ENCODE measurements around the gene PON2.

Gene PON2

GRCh38 chr7:95435422-95435780 is 573 bp upstream of the PON2 start:
- Histone ChIP-seq H3K36me3 (replicated peaks in 1 of 2; ENCODE audit: control insufficient read depth in 2 of 2, insufficient read depth in 2 of 2, low read length in 2 of 2) (peaks cover 0 to 35% of the 10 kb centered on the region in 2 donors), H4K91ac (ENCODE audit: low read depth, low read length, poor library complexity) (no peak overlapping the region), H2AK5ac (ENCODE audit: low read depth, low read length) (no peak overlapping the region), H3K23ac (ENCODE audit: low read depth, low read length, poor library complexity) (no peak overlapping the region), H2BK5ac (ENCODE audit: low read length) (peak overlapping the region; percentile 85), H3K9ac (ENCODE audit: low read depth, low read length, poor library complexity) (peak overlapping the region; percentile 72), H3K27me3 (ENCODE audit: control insufficient read depth in 3 of 3, insufficient read depth in 3 of 3, low read depth in 1 of 3, low read length in 3 of 3) (no peaks in the 10 kb centered on the region), H2BK120ac (ENCODE audit: low read depth, low read length) (no peak overlapping the region), H3K4ac (ENCODE audit: low read length) (peak overlapping the region; percentile 79), H2BK15ac (ENCODE audit: low read length) (no peak overlapping the region), H3K79me1 (ENCODE audit: low read depth, low read length) (no peaks in the 10 kb centered on the region), H3K18ac (ENCODE audit: low read length) (peak overlapping the region; percentile 55), H2BK12ac (ENCODE audit: low read length) (peak overlapping the region; percentile 97), H4K8ac (ENCODE audit: low read depth, low read length) (peak overlapping the region; percentile 92), H3K27ac (replicated peaks; ENCODE audit: low read length) (peak overlapping the region; percentile 18), H3K4me1 (ENCODE audit: control insufficient read depth in 2 of 2, insufficient read depth in 1 of 2, low read depth in 1 of 2, low read length in 2 of 2) (peaks cover 3 to 14% of the 10 kb centered on the region in 2 donors), H3K4me2 (ENCODE audit: insufficient read depth, low read length, poor library complexity, severe bottlenecking) (peak overlapping the region; percentile 46), H3K4me3 (ENCODE audit: low read length in 2 of 2) (peak overlapping the region in 1 of 2 donors; percentile 70), H2AFZ (ENCODE audit: low read length) (peak overlapping the region; percentile 95), H3K14ac (ENCODE audit: low read length) (no peak overlapping the region), H3K9me3 (replicated peaks in 1 of 2; ENCODE audit: control insufficient read depth in 2 of 2, insufficient read depth in 1 of 2, low read depth in 1 of 2, low read length in 2 of 2) (peaks cover 0 to 4% of the 10 kb centered on the region in 2 donors)
- no CpG with 5 or more reads among the region's 9 CpGs for WGBS, 2 donors (ENCODE audit: extremely low coverage in 2 of 2, insufficient read length in 2 of 2, insufficient replicate concordance in 1 of 2)
- DNase-seq (ENCODE audit: low spot score) = no peak

GRCh38 chr7:95433952-95434556 is 774 bp downstream of the PON2 start:
- H2AFZ ChIP-seq (ENCODE audit: low read length) = peak overlapping the region; percentile 95
- peaks cover 2% of the 10 kb centered on the region for H3K79me1 ChIP-seq (ENCODE audit: low read depth, low read length)
- H3K36me3 ChIP-seq (replicated peaks in 1 of 2; ENCODE audit: control insufficient read depth in 2 of 2, insufficient read depth in 2 of 2, low read length in 2 of 2) = peaks cover 0 to 44% of the 10 kb centered on the region in 2 donors
- H3K4me2 ChIP-seq (ENCODE audit: insufficient read depth, low read length, poor library complexity, severe bottlenecking) = peak overlapping the region; percentile 56
- no peak for DNase-seq (ENCODE audit: low spot score)
- H3K4me3 ChIP-seq (ENCODE audit: low read length in 2 of 2) = peak overlapping the region; percentile 70 to 90
- WGBS, 2 donors (ENCODE audit: extremely low coverage in 2 of 2, insufficient read length in 2 of 2, insufficient replicate concordance in 1 of 2) = no CpG with 5 or more reads among the region's 6 CpGs
- H3K14ac ChIP-seq (ENCODE audit: low read length) = no peak overlapping the region
- peaks cover 3 to 14% of the 10 kb centered on the region in 2 donors for H3K4me1 ChIP-seq (ENCODE audit: control insufficient read depth in 2 of 2, insufficient read depth in 1 of 2, low read depth in 1 of 2, low read length in 2 of 2)
- peak overlapping the region; percentile 18 for H3K27ac ChIP-seq (replicated peaks; ENCODE audit: low read length)
- H3K27me3 ChIP-seq (ENCODE audit: control insufficient read depth in 3 of 3, insufficient read depth in 3 of 3, low read depth in 1 of 3, low read length in 3 of 3) = no peaks in the 10 kb centered on the region
- H2AK5ac ChIP-seq (ENCODE audit: low read depth, low read length) = no peak overlapping the region
- H2BK12ac ChIP-seq (ENCODE audit: low read length) = no peak overlapping the region
- peaks cover 0 to 13% of the 10 kb centered on the region in 2 donors for H3K9me3 ChIP-seq (replicated peaks in 1 of 2; ENCODE audit: control insufficient read depth in 2 of 2, insufficient read depth in 1 of 2, low read depth in 1 of 2, low read length in 2 of 2)
- no peak overlapping the region for H4K91ac ChIP-seq (ENCODE audit: low read depth, low read length, poor library complexity)
- no peak overlapping the region for H3K18ac ChIP-seq (ENCODE audit: low read length)
- H3K9ac ChIP-seq (ENCODE audit: low read depth, low read length, poor library complexity) = no peak overlapping the region
- H2BK120ac ChIP-seq (ENCODE audit: low read depth, low read length) = no peak overlapping the region
- no peak overlapping the region for H2BK15ac ChIP-seq (ENCODE audit: low read length)
- no peak overlapping the region for H3K4ac ChIP-seq (ENCODE audit: low read length)
- H3K23ac ChIP-seq (ENCODE audit: low read depth, low read length, poor library complexity) = no peak overlapping the region
- no peak overlapping the region for H4K8ac ChIP-seq (ENCODE audit: low read depth, low read length)
- H2BK5ac ChIP-seq (ENCODE audit: low read length) = no peak overlapping the region

GRCh38 chr7:95433129-95433528 is 1.7 kb downstream of the PON2 start:
- no peak overlapping the region for H3K18ac ChIP-seq (ENCODE audit: low read length)
- H3K79me1 ChIP-seq (ENCODE audit: low read depth, low read length) = peaks cover 2% of the 10 kb centered on the region
- H3K23ac ChIP-seq (ENCODE audit: low read depth, low read length, poor library complexity) = no peak overlapping the region
- no CpG with 5 or more reads among the region's 1 CpG for WGBS, 2 donors (ENCODE audit: extremely low coverage in 2 of 2, insufficient read length in 2 of 2, insufficient replicate concordance in 1 of 2)
- H2BK15ac ChIP-seq (ENCODE audit: low read length) = no peak overlapping the region
- no peak overlapping the region for H3K4me3 ChIP-seq (ENCODE audit: low read length in 2 of 2)
- no peak overlapping the region for H3K14ac ChIP-seq (ENCODE audit: low read length)
- H4K91ac ChIP-seq (ENCODE audit: low read depth, low read length, poor library complexity) = no peak overlapping the region
- no peaks in the 10 kb centered on the region for H3K27me3 ChIP-seq (ENCODE audit: control insufficient read depth in 3 of 3, insufficient read depth in 3 of 3, low read depth in 1 of 3, low read length in 3 of 3)
- H2BK5ac ChIP-seq (ENCODE audit: low read length) = no peak overlapping the region
- DNase-seq (ENCODE audit: low spot score) = no peak
- no peak overlapping the region for H2BK120ac ChIP-seq (ENCODE audit: low read depth, low read length)
- peaks cover 0 to 52% of the 10 kb centered on the region in 2 donors for H3K36me3 ChIP-seq (replicated peaks in 1 of 2; ENCODE audit: control insufficient read depth in 2 of 2, insufficient read depth in 2 of 2, low read length in 2 of 2)
- H2AFZ ChIP-seq (ENCODE audit: low read length) = no peak overlapping the region
- H3K4me2 ChIP-seq (ENCODE audit: insufficient read depth, low read length, poor library complexity, severe bottlenecking) = no peak overlapping the region
- H4K8ac ChIP-seq (ENCODE audit: low read depth, low read length) = no peak overlapping the region
- no peak overlapping the region for H3K27ac ChIP-seq (replicated peaks; ENCODE audit: low read length)
- no peak overlapping the region for H3K4ac ChIP-seq (ENCODE audit: low read length)
- H3K4me1 ChIP-seq (ENCODE audit: control insufficient read depth in 2 of 2, insufficient read depth in 1 of 2, low read depth in 1 of 2, low read length in 2 of 2) = peaks cover 3 to 14% of the 10 kb centered on the region in 2 donors
- no peak overlapping the region for H2BK12ac ChIP-seq (ENCODE audit: low read length)
- H3K9me3 ChIP-seq (replicated peaks in 1 of 2; ENCODE audit: control insufficient read depth in 2 of 2, insufficient read depth in 1 of 2, low read depth in 1 of 2, low read length in 2 of 2) = peaks cover 0 to 16% of the 10 kb centered on the region in 2 donors
- H2AK5ac ChIP-seq (ENCODE audit: low read depth, low read length) = no peak overlapping the region
- H3K9ac ChIP-seq (ENCODE audit: low read depth, low read length, poor library complexity) = no peak overlapping the region

- no CpG with 5 or more reads among the region's 2 CpGs for WGBS, 2 donors (ENCODE audit: extremely low coverage in 2 of 2, insufficient read length in 2 of 2, insufficient replicate concordance in 1 of 2)
- H3K79me1 ChIP-seq (ENCODE audit: low read depth, low read length) = peaks cover 2% of the 10 kb centered on the region
- H3K9ac ChIP-seq (ENCODE audit: low read depth, low read length, poor library complexity) = no peak overlapping the region
- no peak overlapping the region for H3K4ac ChIP-seq (ENCODE audit: low read length)
- H2BK15ac ChIP-seq (ENCODE audit: low read length) = no peak overlapping the region
- H2BK12ac ChIP-seq (ENCODE audit: low read length) = no peak overlapping the region
- peaks cover 0 to 57% of the 10 kb centered on the region in 2 donors for H3K36me3 ChIP-seq (replicated peaks in 1 of 2; ENCODE audit: control insufficient read depth in 2 of 2, insufficient read depth in 2 of 2, low read length in 2 of 2)
- H2BK120ac ChIP-seq (ENCODE audit: low read depth, low read length) = no peak overlapping the region
- no peak overlapping the region for H4K91ac ChIP-seq (ENCODE audit: low read depth, low read length, poor library complexity)
- no peak overlapping the region for H2BK5ac ChIP-seq (ENCODE audit: low read length)
- H3K18ac ChIP-seq (ENCODE audit: low read length) = no peak overlapping the region
- H3K27me3 ChIP-seq (ENCODE audit: control insufficient read depth in 3 of 3, insufficient read depth in 3 of 3, low read depth in 1 of 3, low read length in 3 of 3) = no peaks in the 10 kb centered on the region
- no peak for DNase-seq (ENCODE audit: low spot score)
- H2AK5ac ChIP-seq (ENCODE audit: low read depth, low read length) = no peak overlapping the region
- H3K9me3 ChIP-seq (replicated peaks in 1 of 2; ENCODE audit: control insufficient read depth in 2 of 2, insufficient read depth in 1 of 2, low read depth in 1 of 2, low read length in 2 of 2) = peaks cover 0 to 19% of the 10 kb centered on the region in 2 donors
- H4K8ac ChIP-seq (ENCODE audit: low read depth, low read length) = no peak overlapping the region
- no peak overlapping the region for H3K23ac ChIP-seq (ENCODE audit: low read depth, low read length, poor library complexity)
- no peak overlapping the region for H2AFZ ChIP-seq (ENCODE audit: low read length)
- H3K4me1 ChIP-seq (ENCODE audit: control insufficient read depth in 2 of 2, insufficient read depth in 1 of 2, low read depth in 1 of 2, low read length in 2 of 2) = peaks cover 4 to 14% of the 10 kb centered on the region in 2 donors
- H3K14ac ChIP-seq (ENCODE audit: low read length) = no peak overlapping the region
- peak overlapping the region; percentile 12 for H3K27ac ChIP-seq (replicated peaks; ENCODE audit: low read length)
- no peak overlapping the region for H3K4me2 ChIP-seq (ENCODE audit: insufficient read depth, low read length, poor library complexity, severe bottlenecking)
- no peak overlapping the region for H3K4me3 ChIP-seq (ENCODE audit: low read length in 2 of 2)
Measured at GRCh38 chr7:95432606-95433005, 2.2 kb downstream of the PON2 start.
